ENCODE measurements around the gene WDR77.

Gene WDR77

GRCh38 chr1:111420377-111420776 is 28.7 kb downstream of the WDR77 start:
- no peak overlapping the region for H3K4me3 ChIP-seq (replicated peaks; ENCODE audit: low read depth, low read length)
- no peak for TF ChIP-seq CTCF (IDR thresholded peaks at IDR 0.05; ENCODE audit: low read length, missing control alignments)
- no peak for DNase-seq (ENCODE audit: low read depth)

GRCh38 chr1:111419037-111419436 is 30.0 kb downstream of the WDR77 start:
- TF ChIP-seq CTCF (IDR thresholded peaks at IDR 0.05; ENCODE audit: low read length, missing control alignments), result no peak
- no peak overlapping the region for H3K4me3 ChIP-seq (replicated peaks; ENCODE audit: low read depth, low read length)
- DNase-seq (ENCODE audit: low read depth), result no peak

- no peak for TF ChIP-seq CTCF (IDR thresholded peaks at IDR 0.05; ENCODE audit: low read length, missing control alignments)
- peak; percentile 11 for DNase-seq (ENCODE audit: low read depth)
- H3K4me3 ChIP-seq (replicated peaks; ENCODE audit: low read depth, low read length), result no peak overlapping the region
Measured at GRCh38 chr1:111417755-111418154, 31.3 kb downstream of the WDR77 start.

GRCh38 chr1:111415461-111415860 is 33.6 kb downstream of the WDR77 start:
- TF ChIP-seq CTCF (IDR thresholded peaks at IDR 0.05; ENCODE audit: low read length, missing control alignments), result no peak
- no peak for DNase-seq (ENCODE audit: low read depth)
- H3K4me3 ChIP-seq (replicated peaks; ENCODE audit: low read depth, low read length), result no peak overlapping the region

GRCh38 chr1:111414756-111415155 is 34.3 kb downstream of the WDR77 start:
- no peak for TF ChIP-seq CTCF (IDR thresholded peaks at IDR 0.05; ENCODE audit: low read length, missing control alignments)
- DNase-seq (ENCODE audit: low read depth), result no peak

GRCh38 chr1:111412839-111413238 is 36.2 kb downstream of the WDR77 start:
- no peak for TF ChIP-seq CTCF (IDR thresholded peaks at IDR 0.05; ENCODE audit: low read length, missing control alignments)
- no peak for DNase-seq (ENCODE audit: low read depth)
- H3K4me3 ChIP-seq (replicated peaks; ENCODE audit: low read depth, low read length), result no peak overlapping the region

More at GRCh38 chr1:111414756-111415155, 34.3 kb downstream of the WDR77 start:
- no peak overlapping the region for H3K4me3 ChIP-seq (replicated peaks; ENCODE audit: low read depth, low read length)

- TF ChIP-seq CTCF (IDR thresholded peaks at IDR 0.05; ENCODE audit: low read length, missing control alignments), result no peak
- H3K4me3 ChIP-seq (replicated peaks; ENCODE audit: low read depth, low read length), result no peak overlapping the region
- DNase-seq (ENCODE audit: low read depth), result no peak
Measured at GRCh38 chr1:111407301-111407700, 41.8 kb downstream of the WDR77 start.
